ENCODE results near the gene TCEAL2.
"Not testable (repeated sequence)": the region's sequence is repeated elsewhere in the genome, so short reads cannot be mapped to it uniquely, and the experiment has no call there.

Gene TCEAL2

GRCh38 chrX:102125436-102125835 is at the start of gene TCEAL2:
TSS of gene TCEAL2 (plus strand) at chrX:102125679. CDS start at chrX:102126831, 1,152 bp downstream.
- not testable (repeated sequence) for DNase-seq

- DNase-seq: no peak
These were observed 48.1 kb upstream of the TCEAL2 start for GRCh38 chrX:102077426-102077825.

DNA sequence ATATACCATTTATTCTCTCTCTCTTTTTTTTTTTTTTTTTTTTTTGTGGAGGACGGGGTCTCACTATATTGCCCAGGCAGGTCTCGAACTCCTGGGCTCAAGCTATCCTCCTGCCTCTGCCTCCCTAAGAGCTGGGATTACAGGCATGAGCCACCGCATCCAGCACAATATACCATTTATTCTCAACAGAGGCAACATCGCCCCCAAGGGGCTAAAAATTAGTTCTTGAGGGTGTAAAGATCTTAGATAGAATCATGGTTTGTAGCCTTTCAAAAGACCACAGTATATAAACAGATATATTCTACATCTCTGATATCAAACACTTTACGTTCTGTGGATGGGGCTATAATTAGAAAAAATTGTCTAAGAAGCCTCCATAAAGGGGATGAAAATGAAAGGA is 39.8 kb upstream of the TCEAL2 start:
- no peak for DNase-seq

DNA sequence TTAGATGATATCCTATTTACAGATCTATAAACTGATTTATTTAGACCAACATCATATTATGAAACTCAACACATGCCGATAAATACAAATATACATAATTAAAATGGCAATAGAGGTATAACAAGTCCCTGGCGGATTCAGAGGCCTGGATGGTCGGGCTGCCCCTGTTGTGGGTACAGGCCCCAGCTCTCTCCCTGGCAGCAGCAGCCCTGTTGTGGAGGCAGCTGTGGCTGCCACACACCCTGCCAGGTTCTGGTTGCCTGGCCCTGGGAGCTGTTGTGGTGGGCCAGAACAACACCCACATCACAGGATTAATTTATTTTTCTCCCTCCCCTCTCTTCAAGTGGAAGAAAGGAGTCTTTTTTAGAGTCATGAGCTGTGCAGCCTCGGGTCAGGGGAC is 12.1 kb upstream of the TCEAL2 start:
- no peak for DNase-seq

DNA sequence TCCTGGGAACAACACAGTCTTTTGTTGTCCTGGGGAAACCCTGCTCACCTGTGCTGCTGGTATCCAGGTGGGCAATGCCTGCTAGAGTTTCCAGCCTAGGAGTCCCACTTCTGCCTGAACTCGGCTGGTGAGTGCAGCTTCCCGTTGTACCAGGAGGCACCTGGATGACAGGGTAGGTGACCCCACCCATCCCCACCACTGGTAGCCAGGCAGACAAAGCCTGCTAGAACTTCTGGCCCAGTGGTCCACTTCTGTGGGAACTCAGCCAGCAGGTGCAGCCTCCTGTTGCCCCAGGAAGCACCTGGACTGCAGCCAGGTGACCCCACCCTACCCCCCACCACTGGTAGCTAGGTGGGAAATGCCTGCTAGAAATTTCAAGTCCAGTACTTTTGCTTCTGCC is 9.7 kb upstream of the TCEAL2 start:
- DNase-seq: no peak

DNA sequence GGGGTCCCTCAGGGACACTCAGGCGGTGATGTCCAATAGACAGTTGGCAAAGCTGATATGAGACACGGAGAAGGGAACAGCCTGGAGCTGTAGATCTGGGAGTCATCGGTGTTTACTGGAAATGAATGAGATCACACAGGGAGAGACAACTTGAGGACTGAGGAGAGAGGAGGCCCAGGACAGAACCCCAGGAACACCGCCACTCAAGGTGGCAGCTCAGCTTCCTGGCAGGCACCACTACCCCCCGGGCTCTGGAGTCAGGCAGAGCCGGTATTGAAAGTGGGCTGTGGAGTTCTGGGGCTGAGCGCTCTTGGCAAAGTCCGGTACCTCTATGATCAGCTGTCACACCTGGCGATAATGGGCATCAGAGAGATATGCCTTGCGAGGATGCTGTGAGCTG is 465 bp upstream of the TCEAL2 start:
- not testable (repeated sequence) for DNase-seq

DNA sequence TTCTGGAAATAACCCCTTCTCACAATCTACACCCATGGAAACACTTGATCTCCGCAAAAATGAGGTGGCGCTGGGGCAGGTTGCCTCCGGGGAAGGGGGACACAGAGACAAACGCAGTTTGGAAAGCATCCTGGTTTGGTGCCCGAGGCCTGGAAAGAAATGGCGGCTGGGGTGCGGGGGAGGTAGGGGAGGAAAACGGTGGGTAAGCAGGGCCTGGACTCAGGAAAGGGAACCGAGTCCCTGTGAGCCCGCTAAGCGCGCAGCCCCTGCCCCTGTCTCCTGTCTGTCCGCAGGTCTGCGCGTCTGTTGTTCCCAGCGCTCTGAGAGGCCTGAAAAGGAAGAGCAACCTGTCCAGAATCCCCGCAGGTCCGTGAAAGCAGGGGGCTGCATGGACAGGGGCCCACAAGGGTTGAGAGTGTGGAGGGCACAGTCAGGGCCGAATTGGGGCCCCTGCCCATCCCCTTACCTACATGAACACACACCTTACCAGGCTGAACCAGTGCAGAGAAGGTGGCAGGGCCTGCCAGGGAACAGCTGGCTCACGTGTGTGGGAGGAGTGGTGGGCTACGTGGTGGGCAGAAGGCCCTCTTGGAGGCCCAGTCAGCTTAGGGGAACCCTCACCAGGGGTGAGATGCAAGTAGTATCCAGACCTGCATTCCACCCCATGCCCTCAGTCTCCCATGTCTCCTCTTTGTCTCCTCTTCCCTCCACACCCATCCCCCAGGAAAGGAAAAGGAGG is 770 bp downstream of the TCEAL2 start:
- DNase-seq: not testable (repeated sequence)

- no peak for DNase-seq
These were observed 1.4 kb downstream of the TCEAL2 start for GRCh38 chrX:102126863-102127262.

DNA sequence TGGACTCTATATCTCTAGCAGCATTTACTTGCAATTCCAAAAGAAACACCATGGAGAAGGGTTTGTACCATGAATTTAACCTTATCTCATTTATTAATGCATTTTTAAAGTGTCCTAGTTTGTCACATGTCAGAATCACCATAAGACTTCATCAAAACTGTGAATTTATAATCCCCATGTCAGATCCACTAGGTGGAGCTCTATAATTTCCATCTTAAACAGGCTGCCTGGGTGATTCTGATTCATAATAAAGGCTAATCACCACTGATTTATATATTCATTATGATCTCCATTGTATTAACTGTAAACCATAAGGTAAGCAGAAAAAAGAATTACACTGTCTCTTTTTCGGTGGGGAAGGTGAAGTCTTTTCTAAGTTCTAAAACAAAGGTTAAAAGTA is 4.0 kb downstream of the TCEAL2 start:
- no peak for DNase-seq

DNA sequence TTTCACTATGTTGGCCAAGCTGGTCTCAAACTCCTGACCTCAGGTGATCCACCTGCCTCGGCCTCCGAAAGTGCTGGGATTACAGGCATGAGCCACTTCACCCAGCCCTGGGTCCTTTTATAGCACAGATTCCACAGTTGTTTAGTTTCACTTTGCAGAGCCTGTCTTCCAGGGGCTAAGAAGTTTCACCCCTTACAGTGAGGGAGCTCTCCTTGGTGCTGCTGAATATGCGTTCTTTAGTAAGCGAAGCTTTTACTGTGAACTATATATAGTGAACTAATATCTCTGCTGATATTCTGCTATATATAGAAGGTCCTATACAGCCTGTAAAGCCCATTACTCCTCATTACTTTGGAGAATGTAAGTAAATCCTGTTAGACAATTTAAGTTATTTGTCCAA is 12.6 kb downstream of the TCEAL2 start:
- DNase-seq: no peak

GRCh38 chrX:102140876-102141275 is 15.4 kb downstream of the TCEAL2 start:
- not testable (repeated sequence) for DNase-seq

DNA sequence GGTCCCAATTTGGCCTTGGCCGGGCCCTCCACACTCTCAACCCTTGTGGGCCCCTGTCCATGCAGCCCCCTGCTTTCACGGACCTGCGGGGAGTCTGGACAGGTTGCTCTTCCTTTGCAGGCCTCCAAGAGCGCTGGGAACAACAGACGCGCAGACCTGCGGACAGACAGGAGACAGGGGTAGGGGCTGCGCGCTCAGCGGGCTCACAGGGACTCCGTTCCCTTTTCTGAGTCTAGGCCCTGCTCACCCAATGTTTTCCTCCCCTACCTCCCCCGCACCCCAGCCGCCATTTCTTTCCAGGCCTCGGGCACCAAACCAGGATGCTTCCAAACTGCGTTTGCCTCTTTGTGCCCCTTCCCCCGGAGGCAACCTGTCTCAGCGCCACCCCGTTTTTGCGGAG is 16.2 kb downstream of the TCEAL2 start:
- not testable (repeated sequence) for DNase-seq

DNA sequence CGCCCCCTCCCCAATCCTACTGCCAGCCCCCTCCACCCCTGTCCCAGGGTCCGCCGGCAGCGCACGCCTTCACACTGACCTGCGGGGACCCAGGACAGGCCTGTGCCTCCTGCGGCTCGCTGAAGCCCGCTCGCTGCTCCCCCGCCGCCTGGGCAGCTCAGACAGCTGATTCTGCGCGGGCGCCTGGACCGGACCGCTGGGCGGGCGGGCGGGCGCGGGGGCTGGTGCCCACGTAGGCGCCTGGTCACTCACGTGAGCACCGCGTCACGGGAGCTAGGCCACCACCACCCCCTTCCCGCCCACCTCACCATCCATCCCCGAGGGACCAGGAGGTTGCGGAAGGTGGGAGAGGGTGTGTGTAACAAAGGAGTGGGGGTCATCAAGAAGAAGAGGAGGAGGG is 16.8 kb downstream of the TCEAL2 start, which contains the start of gene TCEAL6:
Gene TCEAL6, minus strand, starts transcription at position 208 of the 400 bp plus-strand sequence.
- DNase-seq: not testable (repeated sequence)

DNA sequence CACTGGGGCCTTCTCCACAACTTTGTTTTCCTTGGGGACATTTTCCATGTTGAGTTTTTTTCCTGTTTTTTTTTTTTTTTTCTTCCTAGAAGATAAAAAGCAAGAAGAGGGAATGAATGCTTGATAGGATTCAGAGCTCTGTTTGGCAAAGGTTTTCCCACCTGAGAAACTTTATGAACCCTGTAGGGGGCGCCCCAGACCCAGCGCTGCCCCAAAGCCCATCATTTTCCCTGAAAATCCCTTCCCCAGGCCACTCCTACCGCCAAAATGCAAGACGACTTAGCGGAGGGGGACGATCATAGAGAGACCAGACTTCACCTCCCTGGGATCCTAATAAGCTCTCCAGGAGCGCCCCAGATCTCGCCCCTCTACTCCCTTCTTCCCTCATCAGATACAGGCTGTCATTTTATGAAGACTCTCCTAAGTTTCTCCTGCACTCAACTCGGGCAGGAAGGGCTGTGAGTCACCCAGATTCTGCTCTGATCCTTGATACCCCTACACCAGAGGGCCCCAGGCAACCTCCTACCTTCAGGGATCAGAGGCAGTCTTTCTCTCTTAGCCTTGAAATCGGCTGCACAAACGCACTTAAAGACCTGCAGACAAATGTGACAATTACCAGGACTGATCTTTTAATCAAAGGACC is 28.9 kb downstream of the TCEAL2 start:
- DNase-seq: no peak

- DNase-seq: peak; percentile 15
These were observed 29.7 kb downstream of the TCEAL2 start for GRCh38 chrX:102154900-102155805.

DNA sequence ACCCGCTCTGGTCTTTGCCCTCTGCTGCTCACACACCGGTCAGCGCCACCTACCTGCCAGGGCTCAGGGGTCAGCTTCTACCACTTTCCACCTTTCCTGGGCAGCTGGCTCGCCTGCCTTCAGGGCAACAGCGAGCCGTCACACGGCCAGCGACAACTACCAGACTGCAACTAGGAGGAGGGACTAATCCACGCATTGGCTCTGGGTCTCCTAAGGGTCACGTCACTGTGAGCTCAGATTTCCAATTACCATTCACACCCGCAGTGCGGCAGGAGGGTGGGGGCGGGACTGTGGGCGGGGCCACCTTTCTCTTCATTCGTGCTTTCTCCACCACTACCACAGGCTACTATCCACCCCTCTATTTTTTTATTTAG is 30.3 kb downstream of the TCEAL2 start, which contains the start of gene BEX5:
Gene BEX5, minus strand, starts transcription at position 172 of the 374 bp plus-strand sequence. CDS start 1,712 bp downstream, outside the sequence.
- DNase-seq: peak; percentile 65

All from NCI-H748 treated with DMSO at 0.1 percent for 48 hours (cell line).